Endothelial cell of hepatic sinusoid (primary cell): ENCODE measurements around the gene ZNF438.

Source experiments
- in situ Hi-C: cut with HindIII; loops from 2 replicates; pipeline ENCODE4 v1.10.0; 2017; ENCODE audit warnings: low sequenced_read_pairs

Gene ZNF438

DNA sequence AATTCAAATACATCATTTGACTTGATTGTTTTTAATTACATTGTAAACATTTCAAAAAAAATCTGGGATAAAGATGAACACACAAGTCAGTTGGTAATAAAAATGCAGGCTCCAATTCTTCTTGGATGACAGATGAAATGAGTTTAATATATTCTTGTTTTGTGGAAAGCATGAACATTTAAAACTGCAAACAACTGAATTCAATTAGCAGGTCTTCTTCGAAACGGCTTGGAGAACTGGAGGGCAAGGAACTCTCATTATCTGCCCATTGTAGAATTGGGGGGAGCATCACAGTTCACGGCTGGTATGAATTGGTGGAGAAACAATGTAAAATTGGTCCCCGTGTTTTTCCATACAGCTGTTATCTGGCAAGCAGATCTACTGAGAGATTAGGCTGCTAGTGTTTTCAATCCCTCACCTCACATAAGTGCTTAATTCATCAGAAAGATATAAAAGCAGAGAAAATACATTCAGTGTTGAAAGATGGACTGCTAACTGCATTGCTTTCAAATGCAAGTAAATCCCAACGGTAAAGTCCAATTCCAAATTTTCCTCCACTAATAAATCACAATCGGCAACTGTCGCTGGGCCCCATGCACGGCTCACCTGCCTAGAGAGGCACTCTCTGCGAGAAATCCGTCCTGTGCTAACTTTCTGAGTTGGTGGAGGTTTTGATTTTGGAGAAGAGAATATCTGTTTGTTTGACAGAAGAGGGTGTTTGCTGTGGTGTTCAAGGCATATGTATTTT, 199.5 kb downstream of the ZNF438 start:
- in situ Hi-C loops, result no loop called here

DNA sequence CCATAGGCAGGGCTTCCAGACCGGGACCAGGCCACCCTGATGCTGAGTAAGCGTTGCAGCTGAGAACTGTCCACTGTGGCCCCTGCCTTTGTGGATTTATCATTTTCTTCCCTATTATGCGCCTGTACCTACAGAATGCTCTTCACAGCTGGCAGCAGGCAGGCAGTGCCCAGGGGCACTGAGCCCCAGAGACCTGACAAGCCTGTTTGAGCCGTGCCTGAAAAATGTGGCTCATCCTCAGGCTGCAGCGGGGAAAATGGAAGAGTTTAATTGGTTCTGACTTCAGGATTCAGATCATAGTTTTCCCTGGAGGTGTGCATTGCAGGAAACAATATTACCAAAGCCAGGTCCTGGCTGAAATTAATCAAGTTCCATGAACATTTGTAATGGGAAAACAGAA, 200.2 kb downstream of the ZNF438 start:
- in situ Hi-C loops, result no loop called here

DNA sequence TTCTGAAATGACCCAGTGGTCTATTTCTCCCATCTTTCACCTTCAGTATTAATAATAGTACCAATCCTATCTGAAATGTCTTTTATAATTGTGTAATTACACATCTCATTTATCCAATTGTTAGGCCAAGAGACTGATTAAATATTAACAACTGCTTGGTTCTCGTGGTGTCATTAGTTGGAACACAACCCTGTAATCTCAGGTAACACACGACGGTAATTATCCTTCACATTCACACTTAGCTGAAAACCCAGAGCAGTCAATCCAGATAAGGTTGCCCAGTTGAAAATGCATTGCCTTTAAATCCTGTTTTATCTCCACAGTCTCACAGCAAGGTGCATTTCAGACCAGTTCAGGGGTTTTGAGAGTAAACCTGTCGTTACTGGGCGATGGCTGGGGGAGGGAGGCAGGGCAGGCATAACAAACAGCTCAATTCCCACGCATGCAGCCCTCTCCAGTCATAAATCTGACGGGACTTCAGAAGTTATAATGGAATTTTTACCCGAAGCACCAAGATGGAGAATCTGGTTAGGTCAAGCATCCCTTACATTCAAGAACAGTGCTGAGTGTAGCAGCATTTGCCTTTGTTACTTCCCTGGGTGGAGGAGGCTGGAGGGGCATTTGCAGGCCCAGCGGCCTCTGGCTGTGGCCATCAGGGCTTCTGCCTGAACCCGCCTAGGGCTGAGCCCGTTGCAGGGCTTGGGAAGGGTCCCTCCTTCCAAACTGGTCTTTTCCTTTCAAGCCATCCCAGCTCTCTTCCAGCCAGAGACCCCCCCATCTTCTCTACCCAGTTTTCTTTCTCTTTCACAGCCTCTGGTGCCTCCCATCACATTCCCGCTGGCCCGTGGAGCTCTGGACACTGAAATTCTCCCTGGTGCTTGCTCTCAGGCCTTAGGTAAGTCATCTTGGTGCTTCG, 201.1 kb downstream of the ZNF438 start:
- in situ Hi-C loops, result no loop called here

DNA sequence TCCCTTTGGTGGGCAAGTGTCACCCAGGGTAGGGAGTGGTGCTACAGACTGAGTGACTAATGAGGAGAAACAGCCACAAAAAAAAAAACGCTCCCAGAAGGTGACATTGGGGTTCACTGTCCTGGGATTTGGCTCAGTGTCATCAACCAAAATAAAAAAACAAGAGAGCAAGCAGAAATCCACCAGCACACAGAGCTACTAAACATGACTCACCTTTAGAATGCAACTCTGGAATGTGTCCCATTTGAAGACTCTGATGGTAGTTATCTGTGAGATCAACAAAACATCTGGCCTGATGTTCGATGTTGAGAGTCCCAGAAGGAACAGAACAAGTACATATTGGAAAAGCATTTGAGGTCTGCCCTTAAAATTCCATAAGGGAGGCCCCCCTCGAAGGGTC, 201.8 kb downstream of the ZNF438 start:
- in situ Hi-C loops, result no loop called here

DNA sequence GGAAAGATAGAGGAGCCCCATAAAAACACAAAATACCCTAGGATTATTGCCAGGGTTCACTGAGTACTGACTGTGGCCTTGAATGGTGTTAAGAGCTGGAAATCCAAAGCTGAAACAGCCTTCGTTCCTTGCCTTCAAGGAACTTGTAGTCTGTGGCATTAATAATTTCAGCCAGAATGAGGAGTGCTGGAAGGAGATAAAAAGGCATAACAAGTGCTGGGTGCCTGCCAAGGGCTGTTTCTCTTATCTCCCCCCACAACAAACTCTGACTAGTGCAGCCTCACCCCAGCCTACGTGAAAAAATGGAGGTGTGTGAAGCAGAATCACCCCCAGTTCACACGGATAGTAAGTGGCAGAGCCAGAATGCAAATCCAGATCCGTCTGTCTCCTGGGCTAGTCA, 203.0 kb downstream of the ZNF438 start:
- in situ Hi-C loops, result no loop called here

DNA sequence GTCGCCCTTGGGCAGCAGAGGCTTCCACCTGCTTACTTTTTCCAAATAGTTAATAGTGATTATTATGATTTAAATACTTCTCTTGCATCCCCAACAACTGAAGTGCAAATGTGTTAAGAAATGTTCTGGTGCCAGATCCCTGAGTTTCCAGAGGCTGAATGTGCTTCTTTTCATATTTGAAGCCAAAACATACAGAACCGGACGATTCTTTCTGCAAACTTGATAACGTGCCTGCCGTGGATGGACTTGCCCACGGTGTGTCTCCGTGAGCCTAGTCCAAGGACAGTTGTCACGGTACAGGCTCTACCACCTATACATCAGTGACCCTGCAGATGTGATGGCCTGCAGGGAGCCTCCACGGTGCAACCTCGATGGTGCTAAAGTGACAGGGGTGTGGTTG, 203.5 kb downstream of the ZNF438 start:
- in situ Hi-C loops, result no loop called here

DNA sequence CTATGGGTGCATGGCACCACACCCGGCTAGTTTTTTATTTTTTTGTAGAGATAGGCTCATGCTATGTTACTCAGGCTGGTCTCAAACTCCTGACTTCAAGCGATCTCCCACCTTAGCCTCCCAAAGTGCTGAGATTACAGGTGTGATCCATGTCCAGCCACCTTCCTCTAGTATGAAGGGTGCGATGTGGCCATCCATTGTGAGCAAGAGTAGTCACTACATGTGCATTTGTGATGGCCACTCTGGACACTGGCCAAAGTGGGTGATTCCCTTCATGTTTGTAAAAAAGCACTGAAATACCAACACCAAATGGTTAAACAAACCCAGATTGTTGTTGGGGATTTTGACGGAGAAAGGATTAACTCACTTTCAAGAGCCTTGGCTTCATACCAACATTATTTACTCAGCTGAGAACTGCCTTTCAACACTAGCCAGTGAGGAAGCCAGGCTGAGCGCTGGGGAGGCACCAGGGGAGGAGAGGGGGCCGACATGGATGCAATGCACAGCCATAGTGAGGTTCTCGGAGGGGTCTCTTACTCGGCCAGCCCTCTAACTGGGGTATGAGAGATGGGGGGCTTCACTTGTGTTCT, 204.0 kb downstream of the ZNF438 start:
- in situ Hi-C loops, result no loop called here

DNA sequence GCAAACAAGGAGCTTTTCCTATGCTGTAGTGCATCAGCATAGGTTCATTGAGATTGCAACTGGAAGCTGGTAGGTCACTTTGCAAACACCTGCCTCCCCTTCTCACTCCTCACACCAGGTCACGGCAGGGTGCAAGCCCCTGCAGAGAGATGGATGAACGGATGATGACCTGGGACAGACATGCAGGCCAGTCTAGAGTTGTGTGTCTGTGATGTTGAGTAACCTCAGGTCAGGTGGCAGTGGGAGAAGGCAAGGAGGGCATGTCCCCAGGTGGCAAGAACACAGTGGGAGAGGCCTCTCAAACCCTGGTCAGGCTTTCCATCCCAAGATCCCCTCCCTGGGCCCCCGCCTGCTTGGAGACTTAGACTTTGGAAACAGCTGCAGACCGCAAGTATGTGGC, 205.0 kb downstream of the ZNF438 start:
- in situ Hi-C loops, result no loop called here

DNA sequence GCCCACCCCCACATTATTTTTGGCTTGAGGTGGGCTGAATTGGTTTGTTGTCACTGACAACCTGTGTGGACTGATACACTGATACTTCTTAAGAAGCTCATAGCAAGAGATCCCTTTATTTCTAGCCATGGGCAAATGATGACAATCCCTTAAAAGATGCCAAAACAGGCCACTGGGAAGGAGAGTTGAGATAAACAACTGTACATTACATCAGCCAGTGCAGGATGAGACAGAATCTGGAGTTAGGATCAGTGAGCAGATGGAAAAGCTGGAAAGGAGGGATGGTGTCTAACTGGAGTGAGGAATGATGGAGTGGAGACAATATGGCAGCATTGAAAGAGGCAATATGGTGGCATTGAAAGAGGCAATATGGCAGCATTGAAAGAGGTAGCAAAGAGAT, 206.2 kb downstream of the ZNF438 start:
- in situ Hi-C loops, result no loop called here

DNA sequence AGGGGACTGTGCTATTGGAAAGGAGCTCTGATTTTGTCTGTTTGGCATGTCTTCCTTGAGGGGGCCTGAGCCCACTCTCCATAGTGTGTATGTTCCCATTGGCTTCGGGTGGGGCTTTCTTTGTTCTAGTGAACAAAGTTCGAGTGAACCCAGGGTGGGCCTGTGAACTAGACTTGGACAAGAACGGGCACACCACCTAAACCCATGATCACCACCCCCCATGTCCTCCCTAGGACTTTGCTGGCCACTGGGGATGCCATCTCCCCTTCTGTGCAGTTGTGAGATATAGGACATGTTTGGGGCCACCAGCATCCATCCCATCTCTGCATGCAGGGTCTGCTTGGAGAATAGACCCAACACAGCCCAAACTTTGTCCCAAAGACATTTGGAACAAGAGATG, 206.6 kb downstream of the ZNF438 start:
- in situ Hi-C loops, result no loop called here

DNA sequence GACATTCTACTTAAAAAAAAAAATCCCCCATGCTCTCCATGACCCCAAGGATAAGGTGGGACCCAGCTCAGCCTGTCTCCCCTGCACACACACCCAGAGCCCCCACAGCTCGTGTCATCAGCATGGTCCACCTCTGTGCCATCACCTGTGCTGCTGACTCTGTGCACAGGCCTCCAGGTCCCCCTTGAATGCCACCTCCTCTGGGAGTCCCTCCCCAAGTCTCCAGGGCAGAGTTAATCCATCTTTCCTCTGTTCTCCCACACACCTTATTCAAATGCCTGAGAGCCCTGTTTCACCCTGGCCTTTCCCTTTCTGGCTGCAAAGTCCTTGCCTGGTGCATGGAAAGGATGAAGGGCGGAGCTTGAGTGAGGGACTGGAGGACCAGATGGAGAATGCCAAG, 208.0 kb downstream of the ZNF438 start:
- in situ Hi-C loops, result no loop called here

DNA sequence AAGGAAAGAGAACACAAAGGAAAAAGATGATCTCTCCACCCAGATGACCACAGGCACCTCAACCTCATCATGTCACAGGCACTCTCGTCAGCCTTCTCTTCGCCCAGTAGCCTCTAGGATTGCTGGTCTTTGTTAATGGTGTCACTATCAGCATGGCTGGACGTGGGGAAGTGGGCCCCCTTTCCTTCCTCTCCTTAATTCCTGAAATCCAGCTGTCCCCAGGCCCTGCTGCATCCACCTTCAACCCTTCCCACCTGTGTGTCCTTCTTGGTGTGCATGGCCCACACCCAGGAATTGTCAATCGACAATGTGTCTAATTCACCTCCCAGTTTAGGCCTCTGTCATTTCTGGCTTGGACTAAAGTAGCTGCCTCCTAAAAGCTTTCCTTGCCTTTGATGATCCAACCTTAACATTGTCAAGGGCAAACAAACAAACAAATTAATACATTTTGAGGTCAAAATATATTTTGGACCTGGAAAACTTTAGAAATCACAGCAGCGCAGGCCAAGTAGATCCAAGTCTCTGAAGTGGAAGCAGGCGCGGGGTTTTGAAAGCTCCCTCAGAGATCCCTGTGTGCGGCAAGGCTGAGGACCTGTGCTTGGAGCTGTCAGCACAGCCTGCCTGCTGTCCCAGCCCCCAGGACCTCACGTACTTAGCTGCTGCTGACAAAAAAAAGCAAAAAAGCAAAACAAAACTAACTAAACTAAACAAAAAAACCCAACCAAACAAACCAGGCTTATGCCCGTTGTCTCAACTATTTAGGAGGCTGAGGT, 208.8 kb downstream of the ZNF438 start:
- in situ Hi-C loops, result no loop called here

DNA sequence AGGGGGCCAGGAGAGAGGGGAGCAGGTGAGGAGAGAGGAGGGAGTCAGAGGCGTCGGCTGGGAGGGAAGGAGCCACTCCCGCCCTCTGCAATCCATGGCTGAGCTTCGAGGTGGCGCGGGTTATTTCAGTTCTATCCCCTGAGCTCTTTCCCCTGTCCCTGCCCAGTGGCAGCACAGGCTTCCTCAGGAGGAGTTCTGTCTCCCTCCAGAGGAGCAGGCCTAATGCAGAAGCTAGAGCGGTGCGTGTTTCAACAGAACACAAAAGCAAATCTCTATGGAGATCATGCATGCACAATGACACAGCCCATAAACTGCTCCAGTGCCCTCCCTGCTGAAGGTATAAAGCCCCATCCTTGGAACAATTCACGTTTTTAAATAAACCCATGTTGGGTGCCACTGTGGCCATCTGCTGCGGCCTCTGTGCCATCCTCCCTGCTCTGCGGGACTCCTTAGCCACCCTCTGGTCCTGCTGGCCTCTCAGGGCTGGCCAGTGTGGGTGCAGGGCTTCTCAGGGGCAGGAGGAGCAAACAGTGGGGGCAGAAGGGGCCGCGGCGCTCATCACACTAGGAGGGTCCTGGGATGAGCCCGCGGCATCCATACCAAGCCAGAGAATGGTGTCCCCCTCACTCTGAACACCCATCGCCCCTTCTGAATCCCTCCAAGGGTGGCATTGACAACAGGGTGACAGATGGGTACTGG, 209.5 kb downstream of the ZNF438 start:
- in situ Hi-C loops, result no loop called here

DNA sequence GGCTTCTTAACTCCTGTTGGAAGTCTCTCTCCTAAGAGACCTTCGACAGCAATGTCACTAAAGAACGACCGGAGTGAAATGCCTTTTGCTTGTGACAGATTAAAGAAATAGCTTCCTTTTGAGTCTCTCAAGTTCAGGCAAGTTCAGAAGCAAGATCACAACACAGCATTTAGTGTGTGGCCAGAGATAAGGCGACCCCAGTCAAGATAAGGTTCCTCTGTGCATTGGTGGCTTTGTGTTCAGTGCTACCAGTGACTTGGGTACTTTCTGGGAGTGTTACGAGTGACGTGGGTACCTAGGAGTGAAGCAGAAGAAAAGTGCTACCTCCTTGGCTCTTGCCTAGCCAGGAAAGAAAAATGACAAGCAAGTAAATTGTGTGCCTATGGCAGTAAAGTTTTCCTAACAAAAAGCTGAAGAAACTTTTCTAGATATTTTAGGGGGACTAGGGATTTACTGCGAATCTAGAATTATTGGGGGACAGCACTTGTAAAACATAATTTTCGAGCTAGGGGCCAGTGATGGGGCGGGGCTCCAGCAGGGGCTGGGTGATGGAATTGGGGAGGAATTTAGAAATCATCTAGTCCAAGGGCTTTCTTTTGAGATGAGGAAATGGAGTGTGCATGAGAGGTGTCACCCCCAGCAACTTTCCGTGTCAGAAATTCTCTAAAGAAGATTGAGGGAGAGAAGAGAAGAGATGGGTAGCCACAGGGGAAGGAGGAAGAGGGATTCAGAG, 210.2 kb downstream of the ZNF438 start:
- in situ Hi-C loops, result no loop called here

DNA sequence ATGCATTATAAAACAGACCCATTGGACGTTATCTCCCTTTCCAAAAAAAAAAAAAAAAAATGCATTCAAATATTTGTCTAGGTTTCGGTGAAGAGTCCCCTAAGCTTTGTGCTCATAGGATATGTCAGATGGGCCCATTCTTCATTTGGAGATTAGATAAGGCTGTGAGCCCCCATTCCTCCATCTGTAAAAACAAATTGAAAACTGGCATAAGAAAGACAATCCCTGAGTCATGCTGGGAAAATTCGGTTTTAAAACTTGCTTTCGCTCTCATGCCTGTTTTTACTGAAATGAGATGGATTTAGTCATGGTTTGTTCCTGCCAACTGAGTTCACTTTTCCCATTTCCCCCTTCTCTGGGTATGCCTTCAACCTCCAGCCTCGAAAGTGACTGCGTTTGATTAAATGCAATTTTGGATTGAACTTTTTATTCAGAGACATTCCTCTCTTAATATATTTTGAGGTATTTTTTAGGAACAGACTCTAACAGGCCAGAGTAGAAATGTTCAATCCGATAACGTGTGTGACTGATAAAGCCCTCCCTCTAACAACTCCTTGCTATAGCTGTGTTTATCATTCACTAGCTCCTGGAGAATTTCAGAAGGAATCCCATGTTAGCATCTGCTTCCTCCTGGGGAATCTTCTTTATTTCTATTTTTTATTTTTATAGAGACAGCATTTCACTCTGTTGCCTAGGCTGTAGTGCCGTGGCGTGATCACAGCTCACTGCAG, 211.2 kb downstream of the ZNF438 start:
- in situ Hi-C loops, result no loop called here

DNA sequence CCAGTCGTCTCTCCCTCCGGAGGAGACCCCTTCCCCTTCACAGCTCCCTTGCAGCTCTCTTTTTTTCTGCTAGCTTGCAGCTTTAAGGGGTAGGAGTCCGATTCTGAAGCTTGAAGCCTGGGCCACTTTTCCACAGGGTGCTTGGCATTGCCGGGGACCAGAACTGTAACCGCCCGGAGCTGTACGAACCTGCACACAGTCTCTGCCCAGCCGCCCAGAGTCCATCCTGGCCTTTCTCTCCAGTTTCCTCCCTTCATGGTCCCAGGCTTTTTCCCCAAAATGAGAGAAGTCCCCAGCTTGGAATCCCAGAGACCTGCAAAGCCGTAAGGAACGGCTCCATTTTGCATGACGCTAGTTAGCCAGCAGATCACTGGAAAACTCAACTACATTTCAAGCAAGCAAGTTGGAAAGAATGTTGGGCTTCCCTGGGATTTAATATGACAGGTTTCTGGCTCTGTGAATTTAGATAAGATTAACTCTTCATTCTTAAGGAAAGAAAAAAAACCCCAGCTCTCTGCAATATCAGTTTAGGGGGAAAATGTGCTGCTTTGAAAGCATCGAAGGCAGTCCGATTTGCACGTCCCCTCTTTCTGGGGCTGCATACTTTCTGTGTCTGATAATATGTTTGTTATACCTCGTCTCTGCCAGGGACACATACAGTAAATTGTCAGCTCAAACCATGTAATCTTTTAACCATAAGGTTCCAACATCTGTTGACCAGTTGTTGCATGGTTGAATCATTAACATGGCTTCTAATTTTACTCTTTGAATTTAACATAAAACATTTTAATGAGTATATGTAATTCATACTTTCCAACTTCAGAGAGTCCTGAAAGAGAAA, 212.1 kb downstream of the ZNF438 start:
- in situ Hi-C loops, result no loop called here

DNA sequence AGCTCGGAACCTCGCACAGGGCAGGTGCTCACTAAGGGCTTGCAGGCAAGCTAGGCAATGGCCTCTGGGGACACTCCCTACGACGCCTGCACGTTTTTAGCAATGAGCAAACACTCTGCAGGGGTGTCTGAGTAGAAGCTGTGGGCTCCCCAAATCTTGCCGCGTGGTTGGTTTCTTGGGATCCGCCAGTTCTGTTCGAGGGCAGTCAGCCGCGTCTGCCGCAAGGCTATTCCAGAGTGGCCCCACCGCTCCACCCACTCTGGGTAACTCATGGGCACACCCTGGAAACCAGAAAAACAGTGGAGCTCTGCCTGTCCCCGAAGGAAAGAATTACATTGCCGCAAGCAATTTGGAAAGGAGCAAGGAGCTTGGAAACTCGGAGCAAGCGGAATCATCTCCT, 212.8 kb downstream of the ZNF438 start:
- in situ Hi-C loops, result no loop called here

DNA sequence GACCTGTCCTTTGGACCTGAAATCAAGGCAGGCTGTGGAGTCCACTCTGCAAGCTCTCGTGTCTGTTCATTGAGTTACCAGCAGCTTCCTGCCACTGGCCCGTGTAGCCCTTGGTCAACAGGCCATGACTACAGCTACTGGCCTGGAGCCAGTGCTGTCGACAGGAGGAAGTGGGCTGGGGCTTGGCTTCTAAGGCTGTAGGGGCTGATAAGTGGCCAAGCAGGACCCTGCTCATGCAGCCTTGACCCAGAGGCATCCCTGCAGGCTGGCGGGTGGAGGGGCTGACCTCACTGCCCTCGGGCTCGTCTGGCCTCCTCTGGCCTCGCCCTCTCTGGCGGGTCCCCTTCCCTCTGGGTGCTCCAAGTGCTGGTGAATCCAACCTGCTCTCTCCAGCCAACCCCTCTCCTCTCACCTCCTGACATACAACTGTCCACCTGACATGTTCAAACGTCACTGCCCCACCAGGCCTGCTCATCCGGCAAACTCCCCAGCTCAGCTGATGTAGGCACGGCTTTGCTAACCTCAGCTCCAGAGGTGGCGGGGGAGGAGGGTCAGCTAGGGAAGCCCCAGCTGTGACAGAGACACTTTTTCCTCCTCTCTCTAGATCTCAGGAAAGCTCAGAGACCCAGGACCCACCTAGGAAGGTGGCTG, 213.5 kb downstream of the ZNF438 start:
- in situ Hi-C loops, result no loop called here
